NT2/D1 (cell line): ENCODE results near the gene GJA8.

Source experiments
- SUZ12 ChIP-seq: IDR thresholded peaks from 2 replicates; pipeline ENCODE4 v1.6.1; 2011; ENCODE audit not compliant: insufficient read length, insufficient read depth; ENCODE audit errors: extremely low read depth
- YY1 ChIP-seq: IDR thresholded peaks from 2 replicates; pipeline ENCODE4 v1.6.1; 2011; ENCODE audit not compliant: insufficient read length, insufficient read depth
- ZNF274 ChIP-seq: IDR thresholded peaks from 2 replicates; pipeline ENCODE4 v1.6.1; 2011; ENCODE audit warnings: mild to moderate bottlenecking, low read depth, low read length

DNA sequence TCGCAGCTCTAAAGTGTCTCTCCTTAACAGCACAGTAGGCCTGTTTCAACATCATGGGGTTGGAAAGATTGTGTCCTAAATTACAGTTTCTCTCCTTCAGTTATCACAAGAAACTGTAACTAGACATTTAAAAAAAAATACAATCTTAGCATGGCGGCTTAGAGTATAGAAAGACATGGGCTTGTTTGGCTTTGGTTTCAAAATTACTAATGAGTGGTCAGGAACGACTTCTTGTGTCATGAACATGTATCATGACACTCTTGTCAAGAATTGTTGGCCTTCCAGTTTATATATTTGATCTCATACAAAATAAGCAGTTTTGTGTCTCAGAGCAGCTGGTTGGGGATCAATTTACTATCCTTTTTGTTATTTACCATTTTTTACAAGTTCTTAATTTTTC is 2.1 kb downstream of the GJA8 start:
- TF ChIP-seq SUZ12 (no peak), YY1 (no peak), ZNF274 (no peak)
